HCT116 (cell line): Measurements from ENCODE around the gene COTL1.

ENCODE experiments used
- EZH2 ChIP-seq: fragments of 200-600 bp; sonication (generic); IDR thresholded peaks from 2 replicates; pipeline ENCODE4 v1.6.1; 2017; ENCODE audit warnings: antibody characterized with exemption, mixed run types
- JUND ChIP-seq: IDR thresholded peaks from 2 replicates; pipeline ENCODE4 v1.6.1; 2012
- POLR2A ChIP-seq: IDR thresholded peaks from 2 replicates; pipeline ENCODE4 v1.7.0; 2011; ENCODE audit warnings: borderline replicate concordance; ENCODE audit not compliant: insufficient read depth, insufficient read length; ENCODE audit errors: extremely low read depth
- SIN3A ChIP-seq: IDR thresholded peaks from 2 replicates; pipeline ENCODE4 v1.6.1; 2012; ENCODE audit warnings: low read depth
- SRF ChIP-seq: IDR thresholded peaks from 2 replicates; pipeline ENCODE4 v1.6.1; 2012; ENCODE audit warnings: low read depth
- YY1 ChIP-seq: IDR thresholded peaks from 2 replicates; pipeline ENCODE4 v1.6.1; 2011; ENCODE audit warnings: low read length, low read depth, moderate library complexity, mild to moderate bottlenecking; ENCODE audit not compliant: insufficient replicate concordance; ENCODE audit errors: extremely low read depth
- ZNF274 ChIP-seq: fragments of 200-500 bp; sonication (Bioruptor generic); IDR thresholded peaks from 2 replicates; pipeline ENCODE4 v1.6.1; 2014; ENCODE audit warnings: mild to moderate bottlenecking, low read depth, low read length, inconsistent platforms
- TF ChIP-seq, protein P1 (sequence below), 3 experiments: fragments of 200-600 bp in 1 of 3; sonication (generic) in 1 of 3; IDR thresholded peaks in 2 of 3; conservative IDR thresholded peaks in 1 of 3; 2 replicates each; pipeline ENCODE4 v1.5.1; 2012 to 2017; ENCODE audit warnings: low read depth in 2 of 3, low read length in 2 of 3, antibody characterized with exemption in 1 of 3, borderline replicate concordance in 1 of 3, control low read depth in 1 of 3, mild to moderate bottlenecking in 1 of 3, mixed read lengths in 1 of 3, mixed run types in 1 of 3, moderate library complexity in 1 of 3; ENCODE audit not compliant: insufficient read depth in 1 of 3
- TF ChIP-seq, protein P2 (sequence below): IDR thresholded peaks from 2 replicates; pipeline ENCODE4 v1.6.1; 2012; ENCODE audit warnings: low read depth

- TF ChIP-seq ZNF274, result no peak
- no peak for TF ChIP-seq POLR2A
- TF ChIP-seq, protein P1, sequence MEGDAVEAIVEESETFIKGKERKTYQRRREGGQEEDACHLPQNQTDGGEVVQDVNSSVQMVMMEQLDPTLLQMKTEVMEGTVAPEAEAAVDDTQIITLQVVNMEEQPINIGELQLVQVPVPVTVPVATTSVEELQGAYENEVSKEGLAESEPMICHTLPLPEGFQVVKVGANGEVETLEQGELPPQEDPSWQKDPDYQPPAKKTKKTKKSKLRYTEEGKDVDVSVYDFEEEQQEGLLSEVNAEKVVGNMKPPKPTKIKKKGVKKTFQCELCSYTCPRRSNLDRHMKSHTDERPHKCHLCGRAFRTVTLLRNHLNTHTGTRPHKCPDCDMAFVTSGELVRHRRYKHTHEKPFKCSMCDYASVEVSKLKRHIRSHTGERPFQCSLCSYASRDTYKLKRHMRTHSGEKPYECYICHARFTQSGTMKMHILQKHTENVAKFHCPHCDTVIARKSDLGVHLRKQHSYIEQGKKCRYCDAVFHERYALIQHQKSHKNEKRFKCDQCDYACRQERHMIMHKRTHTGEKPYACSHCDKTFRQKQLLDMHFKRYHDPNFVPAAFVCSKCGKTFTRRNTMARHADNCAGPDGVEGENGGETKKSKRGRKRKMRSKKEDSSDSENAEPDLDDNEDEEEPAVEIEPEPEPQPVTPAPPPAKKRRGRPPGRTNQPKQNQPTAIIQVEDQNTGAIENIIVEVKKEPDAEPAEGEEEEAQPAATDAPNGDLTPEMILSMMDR (IDR thresholded peaks at IDR 0.05 in 2 of 3, conservative IDR thresholded peaks at IDR 0.05 in 1 of 3; ENCODE audit: borderline replicate concordance in 1 of 3, insufficient read depth in 1 of 3, low read depth in 2 of 3, low read length in 2 of 3), result no peak
- TF ChIP-seq SRF, result no peak
- TF ChIP-seq, protein P2, sequence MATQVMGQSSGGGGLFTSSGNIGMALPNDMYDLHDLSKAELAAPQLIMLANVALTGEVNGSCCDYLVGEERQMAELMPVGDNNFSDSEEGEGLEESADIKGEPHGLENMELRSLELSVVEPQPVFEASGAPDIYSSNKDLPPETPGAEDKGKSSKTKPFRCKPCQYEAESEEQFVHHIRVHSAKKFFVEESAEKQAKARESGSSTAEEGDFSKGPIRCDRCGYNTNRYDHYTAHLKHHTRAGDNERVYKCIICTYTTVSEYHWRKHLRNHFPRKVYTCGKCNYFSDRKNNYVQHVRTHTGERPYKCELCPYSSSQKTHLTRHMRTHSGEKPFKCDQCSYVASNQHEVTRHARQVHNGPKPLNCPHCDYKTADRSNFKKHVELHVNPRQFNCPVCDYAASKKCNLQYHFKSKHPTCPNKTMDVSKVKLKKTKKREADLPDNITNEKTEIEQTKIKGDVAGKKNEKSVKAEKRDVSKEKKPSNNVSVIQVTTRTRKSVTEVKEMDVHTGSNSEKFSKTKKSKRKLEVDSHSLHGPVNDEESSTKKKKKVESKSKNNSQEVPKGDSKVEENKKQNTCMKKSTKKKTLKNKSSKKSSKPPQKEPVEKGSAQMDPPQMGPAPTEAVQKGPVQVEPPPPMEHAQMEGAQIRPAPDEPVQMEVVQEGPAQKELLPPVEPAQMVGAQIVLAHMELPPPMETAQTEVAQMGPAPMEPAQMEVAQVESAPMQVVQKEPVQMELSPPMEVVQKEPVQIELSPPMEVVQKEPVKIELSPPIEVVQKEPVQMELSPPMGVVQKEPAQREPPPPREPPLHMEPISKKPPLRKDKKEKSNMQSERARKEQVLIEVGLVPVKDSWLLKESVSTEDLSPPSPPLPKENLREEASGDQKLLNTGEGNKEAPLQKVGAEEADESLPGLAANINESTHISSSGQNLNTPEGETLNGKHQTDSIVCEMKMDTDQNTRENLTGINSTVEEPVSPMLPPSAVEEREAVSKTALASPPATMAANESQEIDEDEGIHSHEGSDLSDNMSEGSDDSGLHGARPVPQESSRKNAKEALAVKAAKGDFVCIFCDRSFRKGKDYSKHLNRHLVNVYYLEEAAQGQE, result no peak
- TF ChIP-seq JUND, result no peak
- no peak for TF ChIP-seq SIN3A
- TF ChIP-seq EZH2, result no peak
- no peak for TF ChIP-seq YY1
Measured at GRCh38 chr16:84565669-84566495, 52.0 kb downstream of the COTL1 start.
